K562 (cell line): Measurements from ENCODE around the gene SFXN2. TPM values are rescaled to one million over a fixed set of nuclear protein-coding genes. Genes with fewer than 3 reads are reported as not detected.

Experiments
- CHCHD3 ChIP-seq: fragments of 250-450 bp; sonication (Bioruptor Pico); IDR thresholded peaks from 2 replicates; pipeline ENCODE4 v2.1.2; 2022; ENCODE audit warnings: mild to moderate bottlenecking
- COPS2 ChIP-seq: fragments of 450-650 bp; conservative IDR thresholded peaks from 2 replicates; pipeline ENCODE4 v1.6.1; 2016; ENCODE audit warnings: mild to moderate bottlenecking, moderate library complexity
- FOXM1 ChIP-seq, 2 experiments: fragments of 450-650 bp in 1 of 2; sonication (generic) in 1 of 2; formaldehyde crosslinking in 1 of 2; IDR thresholded peaks; 2 replicates each; pipeline versions ENCODE4 v1.6.1 to v1.9.0; 2017 to 2022; ENCODE audit warnings: low read depth in 2 of 2, mild to moderate bottlenecking in 2 of 2, missing genetic modification reagents in 1 of 2, moderate library complexity in 1 of 2
- HDAC2 ChIP-seq: fragments of 450-650 bp; IDR thresholded peaks from 2 replicates; pipeline ENCODE4 v1.6.1; 2016; ENCODE audit warnings: mild to moderate bottlenecking
- HNRNPH1 ChIP-seq: fragments of 200-400 bp; formaldehyde crosslinking; optimal IDR thresholded peaks from 2 replicates; pipeline ENCODE3; 2017; ENCODE audit warnings: low read depth, mild to moderate bottlenecking, low read length, moderate library complexity
- KAT8 ChIP-seq: fragments of 450-650 bp; IDR thresholded peaks from 2 replicates; pipeline ENCODE4 v1.6.1; 2016; ENCODE audit warnings: low read depth, mild to moderate bottlenecking
- MIER1 ChIP-seq: fragments of 450-650 bp; IDR thresholded peaks from 2 replicates; pipeline ENCODE4 v1.6.1; 2016; ENCODE audit warnings: antibody characterized with exemption, mild to moderate bottlenecking, low read depth
- POLR2AphosphoS5 ChIP-seq: IDR thresholded peaks from 2 replicates; pipeline ENCODE4 v1.6.1; 2011; ENCODE audit warnings: mild to moderate bottlenecking, low read depth, low read length, moderate library complexity; ENCODE audit not compliant: control insufficient read depth, insufficient read depth
- SAP30 ChIP-seq: fragments of 200-600 bp; sonication (generic); IDR thresholded peaks from 2 replicates; pipeline ENCODE4 v1.6.1; 2012; ENCODE audit warnings: borderline replicate concordance, low read depth, mild to moderate bottlenecking, moderate library complexity, low read length, control low read depth, inconsistent platforms; ENCODE audit not compliant: insufficient read depth, poor library complexity, severe bottlenecking
- SMAD1 ChIP-seq: fragments of 150-350 bp; IDR thresholded peaks from 2 replicates; pipeline ENCODE4 v1.6.1; 2014; ENCODE audit warnings: low read length, low read depth; ENCODE audit not compliant: partially characterized antibody
- SMARCA5 ChIP-seq: fragments of 450-650 bp; IDR thresholded peaks from 2 replicates; pipeline ENCODE4 v1.6.1; 2016
- SNAPC5 ChIP-seq: fragments of 250-450 bp; sonication (Bioruptor Pico); IDR thresholded peaks from 2 replicates; pipeline ENCODE4 v1.8.0; 2021; ENCODE audit warnings: moderate library complexity, mild to moderate bottlenecking, inconsistent platforms
- TOE1 ChIP-seq, 2 experiments: fragments of 450-650 bp in 1 of 2; sonication (generic) in 1 of 2; formaldehyde crosslinking in 1 of 2; IDR thresholded peaks; 2 replicates each; pipeline versions ENCODE4 v1.7.1 to v1.8.0; 2016 to 2022; ENCODE audit warnings: borderline replicate concordance in 2 of 2, mild to moderate bottlenecking in 2 of 2, antibody characterized with exemption in 1 of 2, inconsistent platforms in 1 of 2, low read depth in 1 of 2, missing genetic modification reagents in 1 of 2, moderate library complexity in 1 of 2
- ZNF140 ChIP-seq: fragments of 250-450 bp; sonication (Bioruptor Pico); IDR thresholded peaks from 2 replicates; pipeline ENCODE4 v1.8.0; 2021; ENCODE audit warnings: moderate library complexity, mild to moderate bottlenecking, inconsistent platforms
- ZNF395 ChIP-seq: fragments of 200-800 bp; sonication (Bioruptor generic); IDR thresholded peaks from 2 replicates; pipeline ENCODE4 v1.6.1; 2017; ENCODE audit warnings: missing genetic modification characterization, missing compliant biosample characterization
- ZNF449 ChIP-seq: fragments of 250-450 bp; sonication (Bioruptor Pico); IDR thresholded peaks from 2 replicates; pipeline ENCODE4 v1.8.0; 2022; ENCODE audit warnings: moderate library complexity, mild to moderate bottlenecking, inconsistent platforms
- ZNF696 ChIP-seq: fragments of 250-450 bp; sonication (Bioruptor Pico); conservative IDR thresholded peaks from 2 replicates; pipeline ENCODE4 v1.4.0; 2020; ENCODE audit warnings: mild to moderate bottlenecking, moderate library complexity
- ZNF778 ChIP-seq: fragments of 450-650 bp; formaldehyde crosslinking; IDR thresholded peaks from 2 replicates; pipeline ENCODE4 v1.4.0; 2020; ENCODE audit warnings: mild to moderate bottlenecking, moderate library complexity
- polyA plus RNA-seq, 8 experiments: library from polyadenylated mRNA; depleted of rRNA in 4 of 8; stranded (reverse) in 5 of 8; unstranded in 3 of 8; fragments of >200 nt; fragmentation: Nextera tagmentation in 2 of 8; fragmentation: Illumina TruSeq in 1 of 8; extraction: Ambion mirVana in 2 of 8; extraction: Trizol in 1 of 8; gene quantifications; 2 replicates each; pipeline versions ENCODE4 v1.2.1 to v1.2.3, GENCODE V29; 2011 to 2014; ENCODE audit warnings: inconsistent platforms in 1 of 8, missing spikeins in 1 of 8
- total RNA-seq, 7 experiments: library from RNA; depleted of rRNA in 6 of 7; stranded (reverse); fragments of >200 nt in 6 of 7; fragmentation: Illumina TruSeq in 2 of 7; extraction: Trizol in 2 of 7; gene quantifications; 2 replicates each; pipeline versions ENCODE4 v1.2.1 to v1.2.3, GENCODE V29; 2011 to 2021; ENCODE audit warnings: low replicate concordance in 1 of 7
- TF ChIP-seq, protein P1 (sequence below): fragments of 450-650 bp; IDR thresholded peaks from 2 replicates; pipeline ENCODE4 v1.6.1; 2016
- TF ChIP-seq, protein P2 (sequence below), 2 experiments: IDR thresholded peaks; 2 replicates each; pipeline ENCODE4 v1.6.1; 2011; ENCODE audit warnings: borderline replicate concordance in 1 of 2, control low read depth in 1 of 2, low read depth in 1 of 2, low read length in 1 of 2, mild to moderate bottlenecking in 1 of 2, mixed read lengths in 1 of 2, moderate library complexity in 1 of 2; ENCODE audit not compliant: insufficient read depth in 1 of 2, insufficient read length in 1 of 2, poor library complexity in 1 of 2, severe bottlenecking in 1 of 2; ENCODE audit errors: extremely low read depth in 1 of 2

SFXN2 gene
- total and polyA plus RNA-seq, 9 of the 15 experiments (the other 6 are each of a cell fraction or from before 2014, with no cell fraction given), result 7.3 to 23.8 (median 15.7) TPM

GRCh38 chr10:102743588-102744373, 29.3 kb downstream of the SFXN2 start, which contains the start of gene WBP1L (continued):
- TF ChIP-seq SNAPC5 (CRISPR knock-in tag) (no peak), ZNF449 (CRISPR knock-in tag) (no peak), POLR2AphosphoS5 (0 out of 2 replicates have a peak, but pooled peaks have one; percentile 25), FOXM1 (IDR thresholded peaks at IDR 0.05; ENCODE audit: low read depth) (peak; percentile 10; the same call in 1 of the 2 replicates), FOXM1 (CRISPR knock-in tag; IDR thresholded peaks at IDR 0.05; ENCODE audit: low read depth) (no peak), SAP30 (peak; percentile 15), ZNF140 (CRISPR knock-in tag) (no peak), ZNF395 (0 out of 2 replicates have a peak, but pooled peaks have one; percentile 19), CHCHD3 (CRISPR knock-in tag) (no peak), KAT8 (no peak), SMAD1 (no peak), ZNF778 (CRISPR knock-in tag) (no peak), HDAC2 (no peak), COPS2 (no peak), TOE1 (IDR thresholded peaks at IDR 0.05; ENCODE audit: borderline replicate concordance) (peak; percentile 64; the same call in 1 of the 2 replicates), TOE1 (CRISPR knock-in tag; IDR thresholded peaks at IDR 0.05; ENCODE audit: borderline replicate concordance, low read depth) (no peak), HNRNPH1 (no peak), ZNF696 (no peak), SMARCA5 (peak; percentile 46; the same call in 1 of the 2 replicates), MIER1 (0 out of 2 replicates have a peak, but pooled peaks have one; percentile 43)
- TF ChIP-seq, protein P1, sequence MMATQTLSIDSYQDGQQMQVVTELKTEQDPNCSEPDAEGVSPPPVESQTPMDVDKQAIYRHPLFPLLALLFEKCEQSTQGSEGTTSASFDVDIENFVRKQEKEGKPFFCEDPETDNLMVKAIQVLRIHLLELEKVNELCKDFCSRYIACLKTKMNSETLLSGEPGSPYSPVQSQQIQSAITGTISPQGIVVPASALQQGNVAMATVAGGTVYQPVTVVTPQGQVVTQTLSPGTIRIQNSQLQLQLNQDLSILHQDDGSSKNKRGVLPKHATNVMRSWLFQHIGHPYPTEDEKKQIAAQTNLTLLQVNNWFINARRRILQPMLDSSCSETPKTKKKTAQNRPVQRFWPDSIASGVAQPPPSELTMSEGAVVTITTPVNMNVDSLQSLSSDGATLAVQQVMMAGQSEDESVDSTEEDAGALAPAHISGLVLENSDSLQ, result peak; percentile 99
- TF ChIP-seq, protein P2, sequence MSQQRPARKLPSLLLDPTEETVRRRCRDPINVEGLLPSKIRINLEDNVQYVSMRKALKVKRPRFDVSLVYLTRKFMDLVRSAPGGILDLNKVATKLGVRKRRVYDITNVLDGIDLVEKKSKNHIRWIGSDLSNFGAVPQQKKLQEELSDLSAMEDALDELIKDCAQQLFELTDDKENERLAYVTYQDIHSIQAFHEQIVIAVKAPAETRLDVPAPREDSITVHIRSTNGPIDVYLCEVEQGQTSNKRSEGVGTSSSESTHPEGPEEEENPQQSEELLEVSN (IDR thresholded peaks at IDR 0.05; ENCODE audit: borderline replicate concordance in 1 of 2, extremely low read depth in 1 of 2, insufficient read depth in 1 of 2, insufficient read length in 1 of 2, low read depth in 1 of 2, low read length in 1 of 2, poor library complexity in 1 of 2, severe bottlenecking in 1 of 2), result peak in 1 of 2 experiments; percentile 44
